ENCODE measurements around the gene PCDHB4.
"Not testable (repeated sequence)": the region's sequence is repeated elsewhere in the genome, so short reads cannot be mapped to it uniquely, and the experiment has no call there.

Gene PCDHB4

DNA sequence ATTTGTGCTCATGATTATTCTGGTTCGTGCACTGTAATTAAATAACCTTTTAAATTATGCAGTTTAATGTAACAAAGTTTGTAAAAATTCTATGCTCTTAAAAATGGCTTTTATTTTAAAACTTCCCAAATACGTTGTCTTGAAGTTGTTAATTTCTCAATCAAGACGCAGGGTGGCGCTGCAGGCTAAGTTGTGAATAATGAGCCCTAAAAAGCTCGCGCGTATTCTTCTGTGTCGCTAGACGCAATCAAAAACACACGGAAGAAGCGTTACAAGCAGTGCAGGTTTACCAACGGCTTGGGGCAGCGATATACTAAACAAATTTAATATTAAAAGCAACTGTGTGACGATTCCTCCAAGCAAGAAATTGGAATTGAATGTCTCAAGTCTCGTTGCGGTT lies at the start of gene PCDHB4:
TSS of gene PCDHB4 (plus strand) at position 256 of the 400 bp plus-strand sequence. CDS start 181 bp downstream, outside the sequence.
- no peak for DNase-seq (ENCODE audit: low spot score)

DNA sequence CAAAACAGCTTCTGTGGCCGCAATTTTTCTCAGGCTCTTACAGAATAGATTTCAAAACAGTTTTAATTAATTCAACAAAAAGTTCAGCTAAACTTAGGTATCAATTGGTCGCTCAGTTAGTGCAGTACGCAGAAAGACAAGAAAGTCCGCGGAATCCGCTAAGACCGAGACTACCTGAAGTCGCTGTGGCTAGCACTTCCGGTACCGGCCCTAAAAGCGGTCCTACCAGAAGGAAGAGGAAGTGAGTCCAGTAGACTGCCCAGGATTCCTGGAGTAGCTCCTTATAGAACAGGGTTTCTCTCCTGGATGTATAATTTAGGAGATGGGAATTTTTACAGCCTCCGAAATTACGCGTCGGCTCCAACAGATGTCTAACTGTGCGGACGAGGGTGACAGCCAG lies 43.8 kb upstream of the PCDHB4 start:
- DNase-seq (ENCODE audit: low spot score), result no peak

DNA sequence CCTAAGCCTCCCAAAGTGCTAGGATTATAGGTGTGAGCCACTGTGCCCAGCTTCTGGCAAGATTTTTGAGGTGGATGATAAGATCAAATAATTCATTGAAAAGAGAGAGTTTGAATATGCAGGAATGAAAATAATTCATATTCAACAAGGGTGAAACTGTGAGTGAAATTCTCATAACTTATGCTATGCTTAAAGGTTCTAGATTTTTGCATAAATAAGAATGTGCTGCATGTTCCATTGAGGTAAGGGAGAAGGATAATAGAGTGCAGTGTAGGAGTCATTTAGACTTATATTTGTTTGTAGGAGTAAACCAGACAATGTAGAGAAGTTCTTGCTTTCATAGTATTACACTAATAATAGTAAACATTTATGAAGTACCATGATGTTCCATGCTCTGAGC lies 39.4 kb upstream of the PCDHB4 start:
- no peak for DNase-seq (ENCODE audit: low spot score)

DNA sequence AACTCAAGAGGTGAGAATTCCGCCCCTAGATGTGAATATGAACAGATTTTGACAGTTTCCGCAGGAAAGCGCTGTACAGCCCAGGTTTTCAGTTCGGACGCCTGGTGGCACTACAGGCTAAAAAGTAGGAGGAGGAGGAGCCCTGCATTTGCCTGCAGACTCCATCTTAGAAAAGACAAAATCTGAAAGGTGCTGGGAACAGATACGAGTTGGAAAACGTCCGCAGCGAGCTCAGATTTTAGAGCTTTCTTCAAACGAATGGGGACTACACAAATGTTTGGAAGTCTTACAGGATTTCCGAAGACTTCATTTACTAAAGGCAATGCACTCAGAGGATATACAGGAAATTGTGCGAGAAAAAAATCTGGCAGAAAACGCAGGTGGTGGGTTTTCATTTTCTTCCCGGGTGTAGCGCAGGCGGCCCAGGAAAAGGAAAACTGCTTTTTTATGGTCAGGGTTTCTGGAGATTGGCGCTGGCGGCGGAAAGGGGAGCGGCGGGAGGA lies 37.1 kb upstream of the PCDHB4 start:
- no peak for DNase-seq (ENCODE audit: low spot score)

DNA sequence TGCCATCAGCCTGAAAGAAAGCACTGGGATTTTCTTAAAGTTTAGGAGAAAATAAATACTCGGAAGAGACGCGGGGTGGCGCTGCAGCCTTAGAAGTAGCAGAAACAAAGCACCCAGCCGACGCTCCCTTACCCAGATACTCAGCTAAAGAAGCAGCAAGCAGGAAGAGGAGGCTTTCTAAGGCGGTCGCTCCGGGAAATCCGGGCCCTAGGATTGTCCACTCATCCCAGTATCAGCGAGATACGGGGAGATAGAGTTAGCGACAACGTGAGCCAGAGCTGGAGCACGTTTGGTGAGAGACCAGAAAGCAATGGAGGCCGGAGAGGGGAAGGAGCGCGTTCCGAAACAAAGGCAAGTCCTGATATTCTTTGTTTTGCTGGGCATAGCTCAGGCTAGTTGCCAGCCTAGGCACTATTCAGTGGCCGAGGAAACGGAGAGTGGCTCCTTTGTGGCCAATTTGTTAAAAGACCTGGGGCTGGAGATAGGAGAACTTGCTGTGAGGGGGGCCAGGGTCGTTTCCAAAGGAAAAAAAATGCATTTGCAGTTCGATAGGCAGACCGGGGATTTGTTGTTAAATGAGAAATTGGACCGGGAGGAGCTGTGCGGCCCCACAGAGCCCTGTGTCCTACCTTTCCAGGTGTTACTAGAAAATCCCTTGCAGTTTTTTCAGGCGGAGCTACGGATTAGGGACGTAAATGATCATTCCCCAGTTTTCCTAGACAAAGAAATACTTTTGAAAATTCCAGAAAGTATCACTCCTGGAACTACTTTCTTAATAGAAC lies 26.9 kb upstream of the PCDHB4 start, which contains the start of gene PCDHB2:
TSS of gene PCDHB2 (plus strand) at position 135 of the 782 bp plus-strand sequence. CDS start at position 311, 176 bp downstream.
- no peak for DNase-seq (ENCODE audit: low spot score)

DNA sequence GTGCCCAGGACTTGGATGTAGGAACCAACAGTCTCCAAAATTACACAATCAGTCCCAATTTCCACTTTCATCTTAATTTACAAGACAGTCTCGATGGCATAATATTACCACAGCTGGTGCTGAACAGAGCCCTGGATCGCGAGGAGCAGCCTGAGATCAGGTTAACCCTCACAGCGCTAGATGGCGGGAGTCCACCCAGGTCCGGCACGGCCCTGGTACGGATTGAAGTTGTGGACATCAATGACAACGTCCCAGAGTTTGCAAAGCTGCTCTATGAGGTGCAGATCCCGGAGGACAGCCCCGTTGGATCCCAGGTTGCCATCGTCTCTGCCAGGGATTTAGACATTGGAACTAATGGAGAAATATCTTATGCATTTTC lies 26.4 kb upstream of the PCDHB4 start:
- DNase-seq (ENCODE audit: low spot score), result no peak

DNA sequence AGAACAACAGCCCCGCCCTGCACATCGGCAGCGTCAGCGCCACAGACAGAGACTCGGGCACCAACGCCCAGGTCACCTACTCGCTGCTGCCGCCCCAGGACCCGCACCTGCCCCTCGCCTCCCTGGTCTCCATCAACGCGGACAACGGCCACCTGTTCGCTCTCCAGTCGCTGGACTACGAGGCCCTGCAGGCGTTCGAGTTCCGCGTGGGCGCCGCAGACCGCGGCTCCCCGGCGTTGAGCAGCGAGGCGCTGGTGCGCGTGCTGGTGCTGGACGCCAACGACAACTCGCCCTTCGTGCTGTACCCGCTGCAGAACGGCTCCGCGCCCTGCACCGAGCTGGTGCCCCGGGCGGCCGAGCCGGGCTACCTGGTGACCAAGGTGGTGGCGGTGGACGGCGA lies 25.4 kb upstream of the PCDHB4 start:
- DNase-seq (ENCODE audit: low spot score), result not testable (repeated sequence)

DNA sequence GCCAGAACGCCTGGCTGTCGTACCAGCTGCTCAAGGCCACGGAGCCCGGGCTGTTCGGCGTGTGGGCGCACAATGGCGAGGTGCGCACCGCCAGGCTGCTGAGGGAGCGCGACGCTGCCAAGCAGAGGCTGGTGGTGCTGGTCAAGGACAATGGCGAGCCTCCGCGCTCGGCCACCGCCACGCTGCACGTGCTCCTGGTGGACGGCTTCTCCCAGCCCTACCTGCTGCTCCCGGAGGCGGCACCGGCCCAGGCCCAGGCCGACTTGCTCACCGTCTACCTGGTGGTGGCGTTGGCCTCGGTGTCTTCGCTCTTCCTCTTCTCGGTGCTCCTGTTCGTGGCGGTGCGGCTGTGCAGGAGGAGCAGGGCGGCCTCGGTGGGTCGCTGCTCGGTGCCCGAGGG lies 25.0 kb upstream of the PCDHB4 start:
- not testable (repeated sequence) for DNase-seq (ENCODE audit: low spot score)

DNA sequence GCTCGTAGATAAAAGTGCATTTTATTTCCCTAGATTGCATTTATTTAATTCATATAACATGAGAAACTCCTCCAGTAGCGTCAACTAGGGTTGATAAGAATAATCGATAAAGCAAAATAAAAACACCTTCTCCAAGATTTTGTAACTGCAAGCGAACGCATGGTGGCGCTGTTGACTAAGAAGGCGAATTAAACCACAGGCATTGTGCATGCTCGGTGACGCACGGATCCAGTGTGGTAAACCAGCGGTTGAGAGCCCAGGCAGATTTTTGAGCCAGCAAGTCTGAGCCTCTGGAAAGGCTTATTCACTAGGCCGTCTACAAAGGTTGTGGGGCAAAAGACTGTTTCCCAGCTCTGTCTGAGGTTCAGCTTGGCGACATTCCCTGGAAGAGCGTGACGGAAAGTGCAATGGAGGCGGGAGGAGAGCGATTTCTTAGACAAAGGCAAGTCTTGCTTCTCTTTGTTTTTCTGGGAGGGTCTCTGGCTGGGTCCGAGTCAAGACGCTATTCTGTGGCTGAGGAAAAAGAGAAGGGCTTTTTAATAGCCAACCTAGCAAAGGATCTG lies 21.3 kb upstream of the PCDHB4 start, which contains the start of gene PCDHB3:
TSS of gene PCDHB3 (plus strand) at position 231 of the 563 bp plus-strand sequence. CDS start at position 408, 177 bp downstream.
- DNase-seq (ENCODE audit: low spot score), result no peak

DNA sequence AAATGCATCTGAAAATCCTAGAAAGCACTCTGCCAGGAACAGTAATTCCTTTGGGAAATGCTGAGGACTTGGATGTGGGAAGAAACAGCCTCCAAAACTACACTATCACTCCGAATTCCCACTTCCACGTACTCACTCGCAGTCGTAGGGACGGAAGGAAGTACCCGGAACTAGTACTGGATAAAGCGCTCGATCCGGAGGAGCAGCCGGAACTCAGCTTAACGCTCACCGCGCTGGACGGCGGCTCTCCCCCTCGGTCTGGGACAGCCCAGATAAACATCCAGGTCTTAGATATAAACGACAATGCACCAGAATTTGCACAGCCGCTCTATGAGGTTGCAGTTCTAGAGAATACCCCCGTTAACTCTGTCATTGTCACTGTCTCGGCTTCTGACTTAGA lies 20.6 kb upstream of the PCDHB4 start:
- no peak for DNase-seq (ENCODE audit: low spot score)

DNA sequence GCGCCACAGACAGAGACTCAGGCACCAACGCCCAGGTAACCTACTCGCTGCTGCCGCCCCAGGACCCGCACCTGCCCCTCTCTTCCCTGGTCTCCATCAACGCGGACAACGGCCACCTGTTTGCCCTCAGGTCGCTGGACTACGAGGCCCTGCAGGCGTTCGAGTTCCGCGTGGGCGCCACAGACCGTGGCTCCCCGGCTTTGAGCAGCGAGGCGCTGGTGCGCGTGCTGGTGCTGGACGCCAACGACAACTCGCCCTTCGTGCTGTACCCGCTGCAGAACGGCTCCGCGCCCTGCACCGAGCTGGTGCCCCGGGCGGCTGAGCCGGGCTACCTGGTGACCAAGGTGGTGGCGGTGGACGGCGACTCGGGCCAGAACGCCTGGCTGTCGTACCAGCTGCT lies 19.5 kb upstream of the PCDHB4 start:
- DNase-seq (ENCODE audit: low spot score), result not testable (repeated sequence)

DNA sequence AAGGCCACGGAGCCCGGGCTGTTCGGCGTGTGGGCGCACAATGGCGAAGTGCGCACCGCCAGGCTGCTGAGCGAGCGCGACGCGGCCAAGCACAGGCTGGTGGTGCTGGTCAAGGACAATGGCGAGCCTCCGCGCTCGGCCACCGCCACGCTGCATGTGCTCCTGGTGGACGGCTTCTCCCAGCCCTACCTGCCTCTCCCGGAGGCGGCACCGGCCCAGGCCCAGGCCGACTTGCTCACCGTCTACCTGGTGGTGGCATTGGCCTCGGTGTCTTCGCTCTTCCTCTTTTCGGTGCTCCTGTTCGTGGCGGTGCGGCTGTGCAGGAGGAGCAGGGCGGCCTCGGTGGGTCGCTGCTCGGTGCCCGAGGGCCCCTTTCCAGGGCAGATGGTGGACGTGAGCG lies 19.1 kb upstream of the PCDHB4 start:
- not testable (repeated sequence) for DNase-seq (ENCODE audit: low spot score)

DNA sequence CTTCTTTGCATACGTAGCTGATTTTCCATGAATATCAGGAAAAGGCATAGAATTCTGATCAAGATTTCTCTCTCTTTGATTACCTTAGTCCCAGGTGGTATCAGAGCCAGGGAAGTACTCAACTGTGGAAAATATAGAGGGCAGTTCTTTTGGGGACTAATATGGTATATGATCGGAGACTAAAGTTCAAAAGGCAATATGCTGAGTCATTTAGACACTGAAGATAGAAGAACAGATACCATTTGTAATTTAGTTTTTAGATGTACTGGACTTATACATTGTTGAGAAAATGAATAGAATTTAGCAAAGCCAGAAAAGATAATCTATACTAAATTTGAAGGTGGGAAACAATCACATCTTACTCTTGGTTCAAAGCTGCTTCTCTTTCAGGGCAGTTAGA lies 16.3 kb upstream of the PCDHB4 start:
- DNase-seq (ENCODE audit: low spot score), result no peak

DNA sequence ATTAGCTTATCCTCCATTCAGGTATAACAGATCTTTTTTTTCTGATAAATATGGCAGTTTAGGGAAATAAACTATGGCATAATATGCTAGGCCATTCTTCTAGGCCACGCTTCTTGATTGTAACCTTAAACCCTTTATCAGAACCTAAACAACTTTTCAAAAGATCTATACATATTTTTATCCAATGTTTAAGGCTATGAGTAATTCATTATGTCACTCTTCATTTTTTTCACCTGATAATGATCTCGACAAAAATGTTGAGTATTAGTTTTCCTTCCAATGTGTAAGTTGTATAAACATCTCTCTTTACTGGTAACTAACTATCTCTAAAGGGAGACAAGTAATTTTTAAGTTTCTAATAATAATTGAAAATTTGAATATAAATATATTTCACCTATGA lies 2.4 kb upstream of the PCDHB4 start:
- DNase-seq (ENCODE audit: low spot score), result no peak

DNA sequence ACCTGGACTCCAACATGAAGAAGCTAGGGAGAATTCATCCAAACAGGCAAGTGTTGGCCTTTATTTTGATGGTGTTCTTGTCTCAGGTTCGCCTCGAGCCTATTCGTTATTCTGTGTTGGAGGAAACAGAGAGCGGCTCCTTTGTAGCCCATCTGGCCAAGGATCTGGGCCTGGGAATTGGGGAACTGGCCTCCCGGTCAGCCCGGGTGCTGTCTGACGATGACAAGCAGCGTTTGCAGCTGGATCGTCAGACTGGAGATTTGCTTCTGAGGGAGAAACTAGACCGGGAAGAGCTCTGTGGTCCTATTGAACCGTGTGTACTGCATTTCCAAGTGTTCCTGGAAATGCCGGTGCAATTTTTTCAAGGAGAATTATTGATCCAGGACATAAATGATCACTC lies 367 bp downstream of the PCDHB4 start:
- DNase-seq (ENCODE audit: low spot score), result no peak

DNA sequence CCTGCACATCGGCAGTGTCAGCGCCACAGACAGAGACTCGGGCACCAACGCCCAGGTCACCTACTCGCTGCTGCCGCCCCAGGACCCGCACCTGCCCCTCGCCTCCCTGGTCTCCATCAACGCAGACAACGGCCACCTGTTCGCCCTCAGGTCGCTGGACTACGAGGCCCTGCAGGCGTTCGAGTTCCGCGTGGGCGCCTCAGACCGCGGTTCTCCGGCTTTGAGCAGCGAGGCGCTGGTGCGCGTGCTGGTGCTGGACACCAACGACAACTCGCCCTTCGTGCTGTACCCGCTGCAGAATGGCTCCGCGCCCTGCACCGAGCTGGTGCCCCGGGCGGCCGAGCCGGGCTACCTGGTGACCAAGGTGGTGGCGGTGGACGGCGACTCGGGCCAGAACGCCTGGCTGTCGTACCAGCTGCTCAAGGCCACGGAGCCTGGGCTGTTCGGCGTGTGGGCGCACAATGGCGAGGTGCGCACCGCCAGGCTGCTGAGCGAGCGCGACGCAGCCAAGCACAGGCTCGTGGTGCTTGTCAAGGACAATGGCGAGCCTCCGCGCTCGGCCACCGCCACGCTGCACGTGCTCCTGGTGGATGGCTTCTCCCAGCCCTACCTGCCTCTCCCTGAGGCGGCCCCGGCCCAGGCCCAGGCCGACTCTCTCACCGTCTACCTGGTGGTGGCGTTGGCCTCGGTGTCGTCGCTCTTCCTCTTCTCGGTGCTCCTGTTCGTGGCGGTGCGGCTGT lies 1.9 kb downstream of the PCDHB4 start:
- DNase-seq (ENCODE audit: low spot score), result not testable (repeated sequence)

DNA sequence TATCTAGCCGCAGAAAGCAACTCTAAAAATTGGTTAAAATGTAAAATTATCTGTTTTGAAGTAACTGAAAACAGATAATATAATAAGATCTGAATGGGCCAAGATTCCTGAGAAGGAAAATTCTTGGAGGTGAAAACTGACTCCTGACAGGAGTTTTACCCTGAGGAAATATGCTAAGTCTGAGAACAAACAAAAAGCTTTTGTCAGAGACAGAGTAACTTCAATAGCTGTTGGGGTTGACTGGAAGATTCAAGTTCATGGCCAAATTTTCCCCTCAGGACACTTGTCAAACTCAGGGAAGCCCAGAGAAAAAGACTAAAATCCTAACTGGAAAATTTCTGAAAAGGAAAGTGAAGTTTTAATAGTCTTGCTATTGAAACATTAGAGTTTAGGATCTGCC lies 5.7 kb downstream of the PCDHB4 start:
- no peak for DNase-seq (ENCODE audit: low spot score)

DNA sequence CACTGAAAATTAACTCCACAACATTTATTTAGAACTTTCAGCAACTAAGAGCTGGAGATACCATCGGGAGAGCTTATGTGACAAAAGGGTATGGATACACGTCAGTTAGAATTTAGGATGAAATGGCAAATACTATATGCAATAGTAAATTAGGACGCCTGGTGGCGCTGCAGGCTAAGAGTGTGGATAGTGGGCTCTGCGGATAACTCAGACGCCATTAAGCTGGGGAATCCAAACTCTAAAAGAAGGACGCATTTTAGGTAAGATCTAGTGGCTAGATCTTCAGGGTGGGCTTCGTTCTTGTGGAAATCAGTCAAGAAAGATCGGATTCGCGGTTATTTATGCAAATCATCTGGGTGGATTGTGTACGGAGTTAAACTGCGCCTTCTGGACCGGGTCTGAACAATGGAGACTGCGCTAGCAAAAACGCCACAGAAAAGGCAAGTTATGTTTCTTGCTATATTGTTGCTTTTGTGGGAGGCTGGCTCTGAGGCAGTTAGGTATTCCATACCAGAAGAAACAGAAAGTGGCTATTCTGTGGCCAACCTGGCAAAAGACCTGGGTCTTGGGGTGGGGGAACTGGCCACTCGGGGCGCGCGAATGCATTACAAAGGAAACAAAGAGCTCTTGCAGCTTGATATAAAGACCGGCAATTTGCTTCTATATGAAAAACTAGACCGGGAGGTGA lies 13.6 kb downstream of the PCDHB4 start, which contains the start of gene PCDHB5:
TSS of gene PCDHB5 (plus strand) at position 177 of the 688 bp plus-strand sequence. CDS start at position 406, 229 bp downstream.
- no peak for DNase-seq (ENCODE audit: low spot score)

DNA sequence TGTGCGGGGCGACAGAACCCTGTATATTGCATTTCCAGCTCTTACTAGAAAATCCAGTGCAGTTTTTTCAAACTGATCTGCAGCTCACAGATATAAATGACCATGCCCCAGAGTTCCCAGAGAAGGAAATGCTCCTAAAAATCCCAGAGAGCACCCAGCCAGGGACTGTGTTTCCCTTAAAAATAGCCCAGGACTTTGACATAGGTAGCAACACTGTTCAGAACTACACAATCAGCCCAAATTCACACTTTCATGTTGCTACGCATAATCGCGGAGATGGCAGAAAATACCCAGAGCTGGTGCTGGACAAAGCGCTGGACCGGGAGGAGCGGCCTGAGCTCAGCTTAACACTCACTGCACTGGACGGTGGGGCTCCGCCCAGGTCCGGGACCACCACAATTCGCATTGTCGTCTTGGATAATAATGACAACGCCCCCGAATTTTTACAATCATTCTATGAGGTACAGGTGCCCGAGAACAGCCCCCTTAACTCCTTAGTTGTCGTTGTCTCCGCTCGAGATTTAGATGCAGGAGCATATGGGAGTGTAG lies 14.2 kb downstream of the PCDHB4 start:
- DNase-seq (ENCODE audit: low spot score), result no peak

DNA sequence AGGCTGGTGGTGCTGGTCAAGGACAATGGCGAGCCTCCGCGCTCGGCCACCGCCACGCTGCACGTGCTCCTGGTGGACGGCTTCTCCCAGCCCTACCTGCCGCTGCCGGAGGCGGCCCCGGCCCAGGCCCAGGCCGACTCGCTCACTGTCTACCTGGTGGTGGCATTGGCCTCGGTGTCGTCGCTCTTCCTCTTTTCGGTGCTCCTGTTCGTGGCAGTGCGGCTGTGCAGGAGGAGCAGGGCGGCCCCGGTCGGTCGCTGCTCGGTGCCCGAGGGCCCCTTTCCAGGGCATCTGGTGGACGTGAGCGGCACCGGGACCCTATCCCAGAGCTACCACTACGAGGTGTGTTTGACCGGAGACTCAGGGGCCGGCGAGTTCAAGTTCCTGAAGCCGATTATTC lies 15.7 kb downstream of the PCDHB4 start:
- DNase-seq (ENCODE audit: low spot score), result not testable (repeated sequence)

DNA sequence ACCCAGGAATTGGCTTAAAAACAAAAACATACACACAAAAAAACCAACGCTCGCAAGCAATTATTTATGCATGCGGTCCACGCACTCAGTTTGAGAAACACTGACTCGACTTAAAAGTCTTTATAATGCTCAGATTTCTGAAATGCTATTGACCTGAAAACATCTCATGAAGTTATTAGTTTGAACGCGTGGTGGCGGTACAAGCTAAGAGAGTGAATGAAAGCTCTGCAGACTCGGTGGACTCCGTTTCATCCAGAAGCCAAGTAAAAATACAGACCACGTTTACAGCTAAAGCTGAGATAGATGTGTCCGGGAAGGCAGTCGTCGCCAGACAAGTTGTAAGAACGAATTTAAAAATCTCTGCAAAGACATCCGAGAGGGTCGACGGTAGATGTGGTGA lies 28.2 kb downstream of the PCDHB4 start, which contains the start of gene PCDHB6:
TSS of gene PCDHB6 (plus strand) at position 246 of the 400 bp plus-strand sequence. CDS start 201 bp downstream, outside the sequence.
- DNase-seq (ENCODE audit: low spot score), result no peak

Data from hematopoietic multipotent progenitor cell treated with erythropoietin and hydrocortisone succinate and interleukin-3 and kit ligand, for 17 days (in vitro differentiated cells).